Stimulated activated CD4-positive, alpha-beta T cell treated with anti-CD3 and anti-CD28 coated beads, TNF-alpha, amount 100 ng/mL, for 4 hours (primary cell): Measurements from ENCODE around the gene TMEM217.
A peak's percentile ranks its signal among the peaks of the same experiment; 100 is the strongest.
"Not testable (repeated sequence)": the region's sequence is repeated elsewhere in the genome, so short reads cannot be mapped to it uniquely, and the experiment has no call there.

Experiments used
- DNase-seq, 3 experiments: peaks; one replicate each; pipeline ENCODE4 v3.0.0-alpha.2; 2020; ENCODE audit warnings: low read depth in 3 of 3

The TMEM217 gene

GRCh38 chr6:37218061-37218460, 39.9 kb downstream of the TMEM217 start:
- DNase-seq, result no peak

DNA sequence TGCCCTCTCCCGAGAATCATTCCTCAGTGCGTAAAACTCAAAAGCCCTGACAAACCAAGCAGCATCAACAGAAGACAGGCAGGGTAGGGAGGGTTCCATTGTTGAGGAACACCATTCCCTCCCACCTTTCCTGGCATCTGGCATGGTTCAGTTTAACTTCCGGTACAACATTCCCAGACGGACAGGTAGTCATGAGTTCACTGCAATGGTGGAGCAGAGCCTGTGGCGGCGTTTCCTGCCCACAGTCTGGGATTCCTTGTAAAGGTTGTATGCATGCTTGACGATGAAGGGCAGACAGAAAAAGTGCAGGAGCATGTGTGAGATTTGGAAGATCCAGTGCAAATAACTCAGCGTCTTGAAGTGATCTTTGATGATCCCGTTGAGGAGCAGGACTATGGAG, 45.7 kb downstream of the TMEM217 start:
- no peak for DNase-seq

GRCh38 chr6:37210313-37210968, 47.5 kb downstream of the TMEM217 start:
- peak; percentile 29 to 69 (median 50) for DNase-seq

DNA sequence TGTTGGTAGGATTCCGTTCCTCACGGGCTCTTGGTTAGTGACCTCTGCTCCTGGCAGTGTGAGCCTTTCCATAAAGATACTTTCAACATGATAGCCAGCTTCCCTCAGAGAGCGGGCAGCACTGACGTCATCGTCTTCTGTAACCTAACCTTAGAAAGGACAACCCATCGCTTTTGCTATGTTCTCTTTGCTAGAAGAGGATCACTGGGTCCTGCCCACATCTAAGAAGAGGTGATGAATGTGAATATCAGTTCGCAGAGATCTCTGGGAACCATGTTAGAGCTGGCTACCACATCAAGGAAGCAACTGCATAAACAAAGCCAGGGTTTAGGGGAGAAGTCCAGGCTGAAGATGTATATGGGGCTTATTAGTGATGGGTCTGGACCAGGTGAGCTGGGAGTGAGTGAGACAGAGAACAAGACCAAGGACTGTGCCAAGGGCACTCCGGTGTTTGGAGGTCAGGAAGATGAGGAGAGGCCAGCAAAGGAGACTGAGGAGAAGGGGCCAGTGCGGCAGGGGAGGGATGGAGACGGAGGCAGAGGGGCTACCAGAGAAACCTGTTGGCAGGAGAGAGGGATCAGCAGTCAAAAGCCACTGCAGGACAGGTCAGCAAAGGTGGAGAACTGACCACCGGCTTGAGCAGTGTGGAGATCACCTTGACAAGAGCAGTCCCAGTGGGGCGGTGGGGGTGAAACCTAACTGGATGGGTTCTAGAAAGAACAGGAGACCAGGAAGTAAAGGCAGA, 48.3 kb downstream of the TMEM217 start:
- peak in 1 of 3 experiments; percentile 29 for DNase-seq

DNA sequence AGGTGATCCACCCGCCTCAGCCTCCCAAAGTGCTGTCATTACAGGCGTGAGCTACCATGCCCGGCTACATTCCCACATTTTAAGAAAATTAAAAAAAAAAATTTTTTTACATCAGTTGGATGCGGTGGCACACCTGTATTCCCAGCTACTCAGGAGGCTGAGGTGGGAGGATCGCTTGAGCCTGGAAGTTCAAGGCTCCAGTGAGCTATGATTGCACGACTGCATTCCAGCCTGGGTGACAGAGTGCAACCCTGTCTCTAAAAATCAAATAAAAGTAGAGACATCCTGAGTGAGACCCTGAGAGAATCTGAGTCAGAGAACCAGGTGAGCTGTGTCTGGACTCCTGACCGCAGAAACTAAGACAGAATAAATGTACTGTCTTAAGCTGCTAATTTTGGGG, 49.2 kb downstream of the TMEM217 start:
- no peak for DNase-seq

DNA sequence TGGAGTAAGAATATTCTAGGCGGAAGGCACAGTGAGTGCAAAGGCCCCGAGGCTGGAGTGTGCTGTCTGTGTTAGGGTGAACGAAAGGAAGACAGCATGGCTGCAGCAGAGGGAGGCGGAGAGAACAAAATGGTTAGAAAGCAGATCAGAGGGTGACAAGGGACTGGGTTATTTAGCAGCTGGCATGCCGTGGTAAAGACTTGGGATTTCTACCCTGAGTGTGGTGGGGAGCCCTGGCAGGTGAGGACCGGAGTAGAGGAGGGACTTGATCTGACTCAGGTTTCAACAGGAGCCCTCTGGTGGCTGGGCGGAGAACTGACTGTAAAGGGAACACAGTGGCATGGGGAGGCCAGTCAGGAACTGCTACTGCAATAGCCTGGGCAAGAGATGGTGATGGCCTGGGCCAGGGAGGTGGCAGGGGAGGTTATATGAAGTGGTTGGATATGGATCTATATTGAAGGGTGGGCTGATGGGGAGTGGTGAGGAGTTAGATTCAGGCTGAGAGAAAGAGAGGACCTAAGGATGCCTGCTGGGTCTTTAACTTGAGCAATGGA, 50.0 kb downstream of the TMEM217 start:
- peak; percentile 77 to 85 (median 78) for DNase-seq

DNA sequence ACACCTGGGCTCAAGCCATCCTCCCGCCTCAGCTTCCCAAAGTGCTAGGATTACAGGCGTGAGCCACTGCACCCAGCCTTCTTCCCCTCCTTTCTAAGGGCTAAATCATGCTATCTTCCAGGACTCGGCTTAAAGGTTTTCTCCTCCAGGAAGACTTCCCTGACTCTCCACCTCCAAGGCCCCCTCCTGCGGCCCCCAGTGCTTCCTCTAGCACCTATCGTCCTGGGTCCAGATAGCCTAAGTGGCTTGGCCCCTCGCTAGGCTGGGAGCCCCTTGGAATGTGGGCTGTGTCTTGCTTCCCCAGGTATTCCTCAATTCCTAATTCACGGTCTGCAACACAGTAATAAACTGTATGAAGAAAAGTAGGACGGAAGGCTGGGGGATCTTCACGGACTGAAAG, 51.3 kb downstream of the TMEM217 start:
- DNase-seq, result no peak

DNA sequence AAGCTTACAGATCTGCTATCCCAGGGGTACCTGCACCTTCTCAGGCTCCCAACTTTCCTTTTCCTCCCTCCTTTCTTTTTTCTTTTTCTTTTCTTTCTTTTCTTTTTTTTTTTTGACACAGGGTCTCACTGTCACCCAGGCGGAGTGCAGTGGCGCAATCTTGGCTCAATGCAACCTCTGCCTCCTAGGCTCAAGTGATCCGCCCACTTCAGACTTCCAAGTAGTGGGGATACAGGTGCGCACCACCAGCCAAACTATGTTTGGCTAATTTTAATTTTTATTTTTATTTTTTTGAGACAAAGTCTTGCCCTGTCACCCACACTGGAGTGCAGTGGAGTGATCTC, 52.0 kb downstream of the TMEM217 start:
- DNase-seq, result no peak

DNA sequence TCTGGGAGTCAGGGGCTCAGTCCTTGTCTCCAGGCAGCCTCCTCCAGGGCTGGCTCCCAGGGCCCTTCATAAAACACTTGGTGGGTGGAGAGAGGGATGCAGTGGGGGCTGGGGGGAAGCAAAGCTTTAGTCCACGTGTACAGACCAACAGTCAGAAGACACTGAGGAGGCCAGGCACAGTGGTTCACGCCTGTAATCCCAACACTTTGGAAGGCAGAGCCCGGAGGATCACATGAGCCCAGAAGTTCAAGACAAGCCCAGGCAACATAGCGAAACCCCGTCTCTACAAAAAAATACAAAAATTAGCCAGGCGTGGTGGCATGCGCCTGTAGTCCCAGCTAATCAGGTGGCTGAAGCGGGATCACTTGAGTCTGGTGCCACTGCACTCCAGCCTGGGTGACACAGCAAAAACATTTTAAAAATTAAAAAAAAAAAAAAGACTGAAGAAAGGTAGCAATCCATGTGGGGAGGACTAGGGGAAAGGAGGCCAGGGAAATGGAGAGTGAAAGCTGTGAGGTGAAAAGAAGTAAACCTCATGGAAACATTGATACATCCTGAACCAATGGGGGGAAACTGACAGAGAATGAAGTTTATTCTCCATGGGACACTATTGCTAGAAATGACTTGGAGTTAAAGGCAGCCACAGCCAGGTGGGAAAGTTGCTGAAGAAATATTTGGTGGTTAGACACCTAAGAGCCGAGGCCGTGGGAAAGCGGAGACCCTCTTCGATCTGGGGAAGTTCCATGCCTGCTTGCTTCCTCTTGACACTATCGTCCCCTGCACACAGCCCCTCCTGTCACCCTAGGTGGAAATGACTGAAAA, 52.6 kb downstream of the TMEM217 start:
- no peak for DNase-seq

DNA sequence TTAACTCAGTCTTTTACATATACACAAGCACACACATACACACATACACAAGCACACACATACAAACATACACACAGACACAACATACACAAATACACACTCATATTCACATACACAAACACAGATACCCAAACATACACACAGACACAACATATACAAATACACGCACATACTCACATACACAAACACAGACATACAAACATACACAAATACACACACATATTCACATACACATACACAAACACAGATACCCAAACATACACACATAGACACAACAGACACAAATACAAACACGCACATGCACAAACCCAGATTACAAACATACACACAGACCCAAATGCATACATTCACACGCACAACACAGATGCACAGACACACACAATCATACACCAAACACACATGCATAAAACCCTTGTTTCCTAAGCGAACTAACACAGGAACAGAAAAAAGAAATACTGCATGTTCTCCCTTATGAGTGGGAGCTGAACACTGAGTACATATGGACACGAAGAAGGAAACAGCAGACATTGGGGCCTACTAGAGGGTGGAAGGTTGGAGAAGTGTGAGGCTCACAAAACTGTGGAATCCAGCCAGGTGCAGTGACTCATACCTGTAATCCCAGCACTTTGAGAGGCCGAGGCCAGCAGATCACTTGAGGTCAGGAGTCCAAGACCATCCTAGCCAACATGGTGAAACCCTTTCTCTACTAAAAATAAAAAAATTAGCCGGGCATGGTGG, 53.8 kb downstream of the TMEM217 start:
- DNase-seq, result no peak

GRCh38 chr6:37202788-37203491, 55.0 kb downstream of the TMEM217 start:
- DNase-seq, result no peak

- DNase-seq, result no peak
These were observed 56.2 kb downstream of the TMEM217 start for GRCh38 chr6:37201726-37202125.

- DNase-seq, result no peak
These were observed 57.9 kb downstream of the TMEM217 start for GRCh38 chr6:37200085-37200484.

- DNase-seq, result not testable (repeated sequence)
These were observed 61.5 kb downstream of the TMEM217 start for GRCh38 chr6:37196451-37196850.

GRCh38 chr6:37194886-37195285, 63.1 kb downstream of the TMEM217 start:
- not testable (repeated sequence) for DNase-seq

DNA sequence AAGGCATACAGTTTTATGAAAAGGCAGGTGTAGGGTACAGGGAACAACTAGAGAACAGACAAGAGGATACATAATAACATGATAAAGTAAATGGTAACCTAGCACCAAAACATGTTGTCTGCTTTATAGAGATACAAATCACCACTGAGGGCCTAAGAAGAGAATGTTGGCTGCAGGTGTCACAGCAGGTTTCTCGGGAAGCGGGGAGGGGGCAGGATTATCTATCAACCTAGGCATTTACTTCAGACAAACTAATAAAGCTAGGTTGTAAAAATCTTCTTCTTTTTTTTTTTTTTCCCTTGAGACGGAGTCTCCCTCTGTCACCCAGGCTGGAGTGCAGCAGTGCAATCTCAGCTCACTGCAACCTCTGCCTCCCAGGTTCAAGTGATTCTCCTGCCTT, 65.3 kb downstream of the TMEM217 start:
- no peak for DNase-seq

GRCh38 chr6:37190159-37190535, 67.8 kb downstream of the TMEM217 start:
- no peak for DNase-seq

GRCh38 chr6:37188962-37189510, 68.9 kb downstream of the TMEM217 start:
- no peak for DNase-seq

GRCh38 chr6:37187321-37188022, 70.5 kb downstream of the TMEM217 start:
- no peak for DNase-seq
